ENCODE measurements around the gene FOXP1.

The FOXP1 gene

GRCh38 chr3:71421475-71421819 lies 162.1 kb downstream of the FOXP1 start:
- no peak for DNase-seq

- DNase-seq, result no peak
These were observed 164.2 kb downstream of the FOXP1 start for GRCh38 chr3:71419369-71419768.

GRCh38 chr3:71417791-71418190 lies 165.7 kb downstream of the FOXP1 start:
- no peak for DNase-seq

GRCh38 chr3:71416876-71417275 lies 166.7 kb downstream of the FOXP1 start:
- no peak for DNase-seq

- no peak for DNase-seq
These were observed 167.8 kb downstream of the FOXP1 start for GRCh38 chr3:71415681-71416122.

- no peak for DNase-seq
These were observed 169.2 kb downstream of the FOXP1 start for GRCh38 chr3:71414189-71414927.

GRCh38 chr3:71413572-71413971 lies 170.0 kb downstream of the FOXP1 start:
- no peak for DNase-seq

GRCh38 chr3:71409352-71409751 lies 174.2 kb downstream of the FOXP1 start:
- no peak for DNase-seq

- DNase-seq, result no peak
These were observed 174.6 kb downstream of the FOXP1 start for GRCh38 chr3:71408903-71409302.

GRCh38 chr3:71407823-71408222 lies 175.7 kb downstream of the FOXP1 start:
- no peak for DNase-seq

- DNase-seq, result no peak
These were observed 176.3 kb downstream of the FOXP1 start for GRCh38 chr3:71406972-71407810.

GRCh38 chr3:71402911-71403310 lies 180.6 kb downstream of the FOXP1 start:
- DNase-seq, result no peak

- DNase-seq, result no peak
These were observed 181.2 kb downstream of the FOXP1 start for GRCh38 chr3:71402280-71402679.

- no peak for DNase-seq
These were observed 181.8 kb downstream of the FOXP1 start for GRCh38 chr3:71401695-71402231.

GRCh38 chr3:71400986-71401451 lies 182.5 kb downstream of the FOXP1 start:
- no peak for DNase-seq

GRCh38 chr3:71399478-71399877 lies 184.1 kb downstream of the FOXP1 start:
- DNase-seq, result no peak

- no peak for DNase-seq
These were observed 185.2 kb downstream of the FOXP1 start for GRCh38 chr3:71398157-71398836.

GRCh38 chr3:71397726-71398125 lies 185.8 kb downstream of the FOXP1 start:
- no peak for DNase-seq

GRCh38 chr3:71397046-71397445 lies 186.5 kb downstream of the FOXP1 start:
- no peak for DNase-seq

- DNase-seq, result no peak
These were observed 187.4 kb downstream of the FOXP1 start for GRCh38 chr3:71395927-71396695.

- no peak for DNase-seq
These were observed 188.1 kb downstream of the FOXP1 start for GRCh38 chr3:71395470-71395869.

GRCh38 chr3:71393745-71394144 lies 189.8 kb downstream of the FOXP1 start:
- DNase-seq, result no peak

- no peak for DNase-seq
These were observed 190.4 kb downstream of the FOXP1 start for GRCh38 chr3:71393093-71393492.

All from NCI-H1092 treated with DMSO at 0.1 percent for 48 hours (cell line).